Esophagus squamous epithelium (tissue), 4 donors: Measurements from ENCODE around the gene OPCML.

Source experiments
- CTCF ChIP-seq, 6 experiments: fragments of 450-650 bp in 4 of 6; fragments of 200-600 bp in 2 of 6; sonication (generic) in 2 of 6; IDR thresholded peaks; one replicate each; pipeline ENCODE4 v1.5.1; 2016 to 2019; ENCODE audit warnings: antibody characterized with exemption in 6 of 6, mild to moderate bottlenecking in 4 of 6, moderate library complexity in 4 of 6
- POLR2A ChIP-seq, 4 donors: fragments of 450-650 bp; IDR thresholded peaks; one replicate each; pipeline ENCODE4 v1.6.1; 2017; ENCODE audit warnings: antibody characterized with exemption in 4 of 4, mild to moderate bottlenecking in 4 of 4, moderate library complexity in 3 of 4

- no peak for TF ChIP-seq CTCF (IDR thresholded peaks at IDR 0.05)
- TF ChIP-seq POLR2A (IDR thresholded peaks at IDR 0.05), result no peak
Measured at GRCh38 chr11:132873841-132874240, 658.5 kb downstream of the OPCML start.
